T-helper 1 cell (primary cell): Measurements from ENCODE around the gene TRMT1.

ENCODE experiments used
- DNase-seq, 5 donors: peaks; one replicate each; pipeline ENCODE4 v3.0.0-alpha.2; 2012 to 2020

TRMT1 gene

GRCh38 chr19:13089857-13090507 lies 26.6 kb downstream of the TRMT1 start:
- DNase-seq: no peak

- no peak for DNase-seq
Measured at GRCh38 chr19:13089139-13089856, 27.2 kb downstream of the TRMT1 start.

GRCh38 chr19:13087795-13088537 lies 28.6 kb downstream of the TRMT1 start:
- DNase-seq: no peak

- no peak for DNase-seq
Measured at GRCh38 chr19:13087295-13087694, 29.2 kb downstream of the TRMT1 start.

- no peak for DNase-seq
Measured at GRCh38 chr19:13086341-13086740, 30.2 kb downstream of the TRMT1 start.

GRCh38 chr19:13085666-13086065 lies 30.9 kb downstream of the TRMT1 start:
- no peak for DNase-seq

- no peak for DNase-seq
Measured at GRCh38 chr19:13083627-13084026, 32.9 kb downstream of the TRMT1 start.

- no peak for DNase-seq
Measured at GRCh38 chr19:13083008-13083404, 33.5 kb downstream of the TRMT1 start.

GRCh38 chr19:13082192-13083007 lies 34.1 kb downstream of the TRMT1 start:
- no peak for DNase-seq

GRCh38 chr19:13079542-13079986 lies 37.0 kb downstream of the TRMT1 start:
- DNase-seq: no peak

- DNase-seq: no peak
Measured at GRCh38 chr19:13078897-13079541, 37.5 kb downstream of the TRMT1 start.

- DNase-seq: no peak
Measured at GRCh38 chr19:13078381-13078780, 38.2 kb downstream of the TRMT1 start.

- no peak for DNase-seq
Measured at GRCh38 chr19:13077240-13077639, 39.3 kb downstream of the TRMT1 start.

- DNase-seq: no peak
Measured at GRCh38 chr19:13076787-13077186, 39.8 kb downstream of the TRMT1 start.

GRCh38 chr19:13076320-13076719 lies 40.2 kb downstream of the TRMT1 start:
- no peak for DNase-seq

GRCh38 chr19:13074378-13074777 lies 42.2 kb downstream of the TRMT1 start:
- no peak for DNase-seq

- DNase-seq: no peak
Measured at GRCh38 chr19:13073263-13073662, 43.3 kb downstream of the TRMT1 start.

GRCh38 chr19:13072188-13072908 lies 44.2 kb downstream of the TRMT1 start:
- no peak for DNase-seq

GRCh38 chr19:13071444-13072187 lies 44.9 kb downstream of the TRMT1 start:
- DNase-seq: no peak

GRCh38 chr19:13070425-13071140 lies 46.0 kb downstream of the TRMT1 start:
- DNase-seq: no peak
